Measurements from ENCODE around the gene KSR1.

- TF ChIP-seq, protein P1, sequence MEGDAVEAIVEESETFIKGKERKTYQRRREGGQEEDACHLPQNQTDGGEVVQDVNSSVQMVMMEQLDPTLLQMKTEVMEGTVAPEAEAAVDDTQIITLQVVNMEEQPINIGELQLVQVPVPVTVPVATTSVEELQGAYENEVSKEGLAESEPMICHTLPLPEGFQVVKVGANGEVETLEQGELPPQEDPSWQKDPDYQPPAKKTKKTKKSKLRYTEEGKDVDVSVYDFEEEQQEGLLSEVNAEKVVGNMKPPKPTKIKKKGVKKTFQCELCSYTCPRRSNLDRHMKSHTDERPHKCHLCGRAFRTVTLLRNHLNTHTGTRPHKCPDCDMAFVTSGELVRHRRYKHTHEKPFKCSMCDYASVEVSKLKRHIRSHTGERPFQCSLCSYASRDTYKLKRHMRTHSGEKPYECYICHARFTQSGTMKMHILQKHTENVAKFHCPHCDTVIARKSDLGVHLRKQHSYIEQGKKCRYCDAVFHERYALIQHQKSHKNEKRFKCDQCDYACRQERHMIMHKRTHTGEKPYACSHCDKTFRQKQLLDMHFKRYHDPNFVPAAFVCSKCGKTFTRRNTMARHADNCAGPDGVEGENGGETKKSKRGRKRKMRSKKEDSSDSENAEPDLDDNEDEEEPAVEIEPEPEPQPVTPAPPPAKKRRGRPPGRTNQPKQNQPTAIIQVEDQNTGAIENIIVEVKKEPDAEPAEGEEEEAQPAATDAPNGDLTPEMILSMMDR (IDR thresholded peaks at IDR 0.05), result no peak
- TF ChIP-seq POLR2A (IDR thresholded peaks at IDR 0.05), result no peak
Observed at GRCh38 chr17:27454089-27454488, 2.2 kb upstream of the KSR1 start.

Measured in Peyer's patch (tissue), 4 donors.